SU-DHL-6 (cell line): ENCODE data around the gene PIK3C2G.
"Not testable (repeated sequence)": the region's sequence is repeated elsewhere in the genome, so short reads cannot be mapped to it uniquely, and the experiment has no call there.

ENCODE experiments used
- H2AFZ ChIP-seq: fragments of 200-600 bp; sonication (generic); 2 replicates; pipeline ENCODE4 v1.6.1; 2014; ENCODE audit warnings: low read depth, mild to moderate bottlenecking, moderate library complexity, mixed read lengths, antibody characterized with exemption, low read length; ENCODE audit not compliant: severe bottlenecking
- H3F3A ChIP-seq: fragments of 200-600 bp; shearing (Covaris generic); 2 replicates; pipeline ENCODE4 v1.6.0; 2016; ENCODE audit warnings: antibody characterized with exemption, mild to moderate bottlenecking; ENCODE audit not compliant: insufficient read depth
- H3K27ac ChIP-seq: fragments of 200-600 bp; sonication (generic); 2 replicates; pipeline ENCODE4 v1.5.1; 2016; ENCODE audit warnings: low read depth, mild to moderate bottlenecking, low read length, moderate library complexity, mixed read lengths
- H3K27me3 ChIP-seq: fragments of 200-600 bp; sonication (generic), shearing (Covaris generic); 2 replicates; pipeline ENCODE4 v1.6.0; 2014; ENCODE audit warnings: mild to moderate bottlenecking, low read length
- H3K36me3 ChIP-seq: fragments of 200-600 bp; sonication (generic); 2 replicates; pipeline ENCODE4 v1.6.1; 2014; ENCODE audit warnings: mild to moderate bottlenecking, low read length, mixed read lengths
- H3K4me2 ChIP-seq: fragments of 300-600, 200-600 bp; shearing (Covaris generic), sonication (generic); 2 replicates; pipeline ENCODE4 v1.6.0; 2014; ENCODE audit warnings: low read length, low read depth, mild to moderate bottlenecking; ENCODE audit not compliant: poor library complexity, severe bottlenecking
- H3K4me3 ChIP-seq: fragments of 200-600 bp; sonication (generic); 2 replicates; pipeline ENCODE4 v1.5.1; 2014; ENCODE audit warnings: antibody characterized with exemption, low read length, mild to moderate bottlenecking, mixed read lengths; ENCODE audit not compliant: insufficient read depth, poor library complexity, severe bottlenecking
- H3K79me2 ChIP-seq: fragments of 200-600 bp; sonication (generic); 2 replicates; pipeline ENCODE4 v1.6.1; 2014; ENCODE audit warnings: mild to moderate bottlenecking, low read length, moderate library complexity; ENCODE audit not compliant: insufficient read depth
- H3K9ac ChIP-seq: fragments of 200-600 bp; sonication (generic); 2 replicates; pipeline ENCODE4 v1.7.0; 2014; ENCODE audit warnings: mild to moderate bottlenecking, low read length
- H3K9me2 ChIP-seq: fragments of 200-600 bp; sonication (generic); replicated peaks from 2 replicates; pipeline ENCODE4 v1.6.1; 2014; ENCODE audit warnings: low read length; ENCODE audit not compliant: insufficient read depth
- H3K9me3 ChIP-seq: fragments of 200-600 bp; sonication (generic); 2 replicates; pipeline ENCODE4 v1.6.1; 2014; ENCODE audit warnings: low read length, mixed read lengths; ENCODE audit not compliant: insufficient read depth
- H4K20me1 ChIP-seq: fragments of 200-600 bp; sonication (generic); 2 replicates; pipeline ENCODE4 v1.6.1; 2014; ENCODE audit warnings: low read depth, mild to moderate bottlenecking, antibody characterized with exemption, low read length, moderate library complexity, mixed read lengths
- CTCF ChIP-seq: fragments of 200-600 bp; sonication (generic); IDR thresholded peaks from one replicate; pipeline ENCODE4 v1.5.1; 2017; ENCODE audit warnings: antibody characterized with exemption, mild to moderate bottlenecking, low read length, moderate library complexity; ENCODE audit not compliant: insufficient read depth, poor library complexity, severe bottlenecking
- EZH2phosphoT487 ChIP-seq: fragments of 200-600 bp; sonication (generic), shearing (Covaris generic); conservative IDR thresholded peaks from 2 replicates; pipeline ENCODE4 v1.6.1; 2018; ENCODE audit warnings: mild to moderate bottlenecking, antibody characterized with exemption, low read length, moderate library complexity, mixed read lengths

The PIK3C2G gene

GRCh38 chr12:18492372-18493025 lies 231.2 kb downstream of the PIK3C2G start:
- Histone ChIP-seq H3K4me3 (no peak overlapping the region), H4K20me1 (no peaks in the 10 kb centered on the region), H2AFZ (no peak overlapping the region), H3F3A (no peaks in the 10 kb centered on the region), H3K36me3 (no peaks in the 10 kb centered on the region), H3K9ac (no peak overlapping the region), H3K27ac (no peak overlapping the region), H3K9me3 (no peaks in the 10 kb centered on the region), H3K4me2 (no peak overlapping the region), H3K9me2 (no peaks in the 10 kb centered on the region), H3K27me3 (no peaks in the 10 kb centered on the region), H3K79me2 (no peaks in the 10 kb centered on the region)
- TF ChIP-seq EZH2phosphoT487 (no peak), CTCF (no peak)

GRCh38 chr12:18496156-18496555 lies 234.8 kb downstream of the PIK3C2G start:
- Histone ChIP-seq H3K4me2 (no peak overlapping the region), H4K20me1 (no peaks in the 10 kb centered on the region), H3K9me2 (no peaks in the 10 kb centered on the region), H3K36me3 (no peaks in the 10 kb centered on the region), H3K27ac (no peak overlapping the region), H3K4me3 (no peak overlapping the region), H3K9ac (no peak overlapping the region), H2AFZ (no peak overlapping the region), H3K27me3 (no peaks in the 10 kb centered on the region), H3K79me2 (no peaks in the 10 kb centered on the region), H3K9me3 (no peaks in the 10 kb centered on the region), H3F3A (no peaks in the 10 kb centered on the region)
- TF ChIP-seq CTCF (no peak), EZH2phosphoT487 (no peak)

GRCh38 chr12:18500160-18500574 lies 238.8 kb downstream of the PIK3C2G start:
- not testable (repeated sequence) for H3K9me3 ChIP-seq, H3K4me2 ChIP-seq, H3K9ac ChIP-seq, H2AFZ ChIP-seq, H4K20me1 ChIP-seq, H3F3A ChIP-seq, H3K27ac ChIP-seq, H3K27me3 ChIP-seq, H3K9me2 ChIP-seq, H3K36me3 ChIP-seq, H3K79me2 ChIP-seq, H3K4me3 ChIP-seq

GRCh38 chr12:18500736-18501135 lies 239.4 kb downstream of the PIK3C2G start:
- H3K27me3 ChIP-seq, H4K20me1 ChIP-seq, H3K79me2 ChIP-seq, H2AFZ ChIP-seq, H3K9me3 ChIP-seq, H3K4me2 ChIP-seq, H3K9ac ChIP-seq, H3K36me3 ChIP-seq, H3K27ac ChIP-seq, H3F3A ChIP-seq, H3K9me2 ChIP-seq, H3K4me3 ChIP-seq: not testable (repeated sequence)
